ENCODE data around the gene ECE1. TPM values are rescaled to one million over a fixed set of nuclear protein-coding genes. Genes with fewer than 3 reads are reported as not detected.
A peak's percentile ranks its signal among the peaks of the same experiment; 100 is the strongest.

The ECE1 gene
- total and polyA plus RNA-seq, 9 of the 15 experiments (the other 6 are each of a cell fraction or from before 2014, with no cell fraction given) = 0.56 to 34.8 (median 11.0) TPM

DNA sequence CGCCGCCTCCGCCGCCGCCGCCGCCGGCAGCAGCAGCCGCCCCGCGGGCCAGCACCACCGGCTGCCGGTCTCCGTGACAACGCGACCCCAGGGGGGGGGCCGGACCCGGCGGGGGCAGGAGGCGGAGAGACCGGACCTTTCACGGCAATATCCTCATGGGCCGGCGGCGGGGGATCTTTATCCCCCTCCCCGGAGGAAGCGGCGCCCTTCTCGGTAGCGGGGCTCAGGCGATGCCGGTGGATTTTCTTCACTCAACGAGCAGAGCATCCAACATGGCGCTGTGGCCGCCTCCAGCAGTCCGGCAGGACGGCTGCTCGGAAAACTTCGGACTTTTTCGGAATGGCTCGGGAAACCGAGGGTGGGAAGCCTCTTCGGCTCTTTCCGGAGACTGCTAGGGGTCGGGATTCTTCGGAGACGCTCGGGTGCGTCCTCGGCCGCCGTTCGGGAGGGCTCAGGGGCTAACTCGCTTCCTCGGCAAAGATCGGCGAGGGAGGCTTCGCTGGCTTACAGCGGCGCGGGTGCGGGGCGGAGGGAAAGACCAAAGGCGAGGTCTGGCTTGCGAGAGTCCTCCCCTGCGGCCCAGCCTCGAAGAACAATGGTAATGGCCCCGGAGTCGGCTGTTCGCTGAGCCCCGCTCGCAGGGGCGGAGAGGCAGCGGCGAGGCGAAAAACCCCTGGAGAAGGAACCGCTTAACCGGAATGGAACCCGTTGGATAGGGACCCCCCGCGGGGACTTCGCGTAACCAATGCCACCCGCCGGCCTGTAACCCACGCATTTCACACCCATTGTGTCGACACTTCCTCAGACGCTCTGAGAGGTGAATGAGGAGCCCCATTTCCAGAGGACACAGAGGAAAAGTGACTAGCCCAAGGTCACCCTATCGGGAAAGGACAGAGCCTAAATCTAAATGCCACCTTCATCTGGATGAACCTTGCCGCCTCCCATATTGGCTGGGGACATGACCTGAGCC lies 113.4 kb downstream of the ECE1 start, which contains the start of gene EIF4G3 (continued):
- TF ChIP-seq, protein P1, sequence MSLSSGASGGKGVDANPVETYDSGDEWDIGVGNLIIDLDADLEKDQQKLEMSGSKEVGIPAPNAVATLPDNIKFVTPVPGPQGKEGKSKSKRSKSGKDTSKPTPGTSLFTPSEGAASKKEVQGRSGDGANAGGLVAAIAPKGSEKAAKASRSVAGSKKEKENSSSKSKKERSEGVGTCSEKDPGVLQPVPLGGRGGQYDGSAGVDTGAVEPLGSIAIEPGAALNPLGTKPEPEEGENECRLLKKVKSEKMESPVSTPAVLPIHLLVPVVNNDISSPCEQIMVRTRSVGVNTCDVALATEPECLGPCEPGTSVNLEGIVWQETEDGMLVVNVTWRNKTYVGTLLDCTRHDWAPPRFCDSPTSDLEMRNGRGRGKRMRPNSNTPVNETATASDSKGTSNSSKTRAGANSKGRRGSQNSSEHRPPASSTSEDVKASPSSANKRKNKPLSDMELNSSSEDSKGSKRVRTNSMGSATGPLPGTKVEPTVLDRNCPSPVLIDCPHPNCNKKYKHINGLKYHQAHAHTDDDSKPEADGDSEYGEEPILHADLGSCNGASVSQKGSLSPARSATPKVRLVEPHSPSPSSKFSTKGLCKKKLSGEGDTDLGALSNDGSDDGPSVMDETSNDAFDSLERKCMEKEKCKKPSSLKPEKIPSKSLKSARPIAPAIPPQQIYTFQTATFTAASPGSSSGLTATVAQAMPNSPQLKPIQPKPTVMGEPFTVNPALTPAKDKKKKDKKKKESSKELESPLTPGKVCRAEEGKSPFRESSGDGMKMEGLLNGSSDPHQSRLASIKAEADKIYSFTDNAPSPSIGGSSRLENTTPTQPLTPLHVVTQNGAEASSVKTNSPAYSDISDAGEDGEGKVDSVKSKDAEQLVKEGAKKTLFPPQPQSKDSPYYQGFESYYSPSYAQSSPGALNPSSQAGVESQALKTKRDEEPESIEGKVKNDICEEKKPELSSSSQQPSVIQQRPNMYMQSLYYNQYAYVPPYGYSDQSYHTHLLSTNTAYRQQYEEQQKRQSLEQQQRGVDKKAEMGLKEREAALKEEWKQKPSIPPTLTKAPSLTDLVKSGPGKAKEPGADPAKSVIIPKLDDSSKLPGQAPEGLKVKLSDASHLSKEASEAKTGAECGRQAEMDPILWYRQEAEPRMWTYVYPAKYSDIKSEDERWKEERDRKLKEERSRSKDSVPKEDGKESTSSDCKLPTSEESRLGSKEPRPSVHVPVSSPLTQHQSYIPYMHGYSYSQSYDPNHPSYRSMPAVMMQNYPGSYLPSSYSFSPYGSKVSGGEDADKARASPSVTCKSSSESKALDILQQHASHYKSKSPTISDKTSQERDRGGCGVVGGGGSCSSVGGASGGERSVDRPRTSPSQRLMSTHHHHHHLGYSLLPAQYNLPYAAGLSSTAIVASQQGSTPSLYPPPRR (CRISPR knock-in tag; IDR thresholded peaks at IDR 0.05; ENCODE audit: borderline replicate concordance) = no peak
- TF ChIP-seq BCL6 (CRISPR knock-in tag; IDR thresholded peaks at IDR 0.05) (no peak), GTF2A2 (tag; IDR thresholded peaks at IDR 0.05) (no peak), GATA2 (CRISPR knock-in tag; IDR thresholded peaks at IDR 0.05) (no peak), DIDO1 (tag; IDR thresholded peaks at IDR 0.05; ENCODE audit: low read depth) (no peak), ZNF445 (CRISPR knock-in tag; IDR thresholded peaks at IDR 0.05; ENCODE audit: low read depth) (no peak), JUND (IDR thresholded peaks at IDR 0.05; ENCODE audit: borderline replicate concordance, low read depth, low read length) (peak; percentile 8; the same call in 1 of the 2 replicates), JUND (tag; IDR thresholded peaks at IDR 0.05; ENCODE audit: borderline replicate concordance, low read depth, low read length) (no peak; the same call in 2 of the 3 replicates), SMAD1 (IDR thresholded peaks at IDR 0.05; ENCODE audit: low read depth, low read length, partially characterized antibody) (no peak), ILK (tag; IDR thresholded peaks at IDR 0.05; ENCODE audit: borderline replicate concordance, low read depth) (no peak), RBM39 (optimal IDR thresholded peaks at IDR 0.05; ENCODE audit: low read depth, low read length) (no peak), ASH1L (IDR thresholded peaks at IDR 0.05; ENCODE audit: borderline replicate concordance, low read depth, partially characterized antibody) (no peak)
- TF ChIP-seq, protein P2, sequence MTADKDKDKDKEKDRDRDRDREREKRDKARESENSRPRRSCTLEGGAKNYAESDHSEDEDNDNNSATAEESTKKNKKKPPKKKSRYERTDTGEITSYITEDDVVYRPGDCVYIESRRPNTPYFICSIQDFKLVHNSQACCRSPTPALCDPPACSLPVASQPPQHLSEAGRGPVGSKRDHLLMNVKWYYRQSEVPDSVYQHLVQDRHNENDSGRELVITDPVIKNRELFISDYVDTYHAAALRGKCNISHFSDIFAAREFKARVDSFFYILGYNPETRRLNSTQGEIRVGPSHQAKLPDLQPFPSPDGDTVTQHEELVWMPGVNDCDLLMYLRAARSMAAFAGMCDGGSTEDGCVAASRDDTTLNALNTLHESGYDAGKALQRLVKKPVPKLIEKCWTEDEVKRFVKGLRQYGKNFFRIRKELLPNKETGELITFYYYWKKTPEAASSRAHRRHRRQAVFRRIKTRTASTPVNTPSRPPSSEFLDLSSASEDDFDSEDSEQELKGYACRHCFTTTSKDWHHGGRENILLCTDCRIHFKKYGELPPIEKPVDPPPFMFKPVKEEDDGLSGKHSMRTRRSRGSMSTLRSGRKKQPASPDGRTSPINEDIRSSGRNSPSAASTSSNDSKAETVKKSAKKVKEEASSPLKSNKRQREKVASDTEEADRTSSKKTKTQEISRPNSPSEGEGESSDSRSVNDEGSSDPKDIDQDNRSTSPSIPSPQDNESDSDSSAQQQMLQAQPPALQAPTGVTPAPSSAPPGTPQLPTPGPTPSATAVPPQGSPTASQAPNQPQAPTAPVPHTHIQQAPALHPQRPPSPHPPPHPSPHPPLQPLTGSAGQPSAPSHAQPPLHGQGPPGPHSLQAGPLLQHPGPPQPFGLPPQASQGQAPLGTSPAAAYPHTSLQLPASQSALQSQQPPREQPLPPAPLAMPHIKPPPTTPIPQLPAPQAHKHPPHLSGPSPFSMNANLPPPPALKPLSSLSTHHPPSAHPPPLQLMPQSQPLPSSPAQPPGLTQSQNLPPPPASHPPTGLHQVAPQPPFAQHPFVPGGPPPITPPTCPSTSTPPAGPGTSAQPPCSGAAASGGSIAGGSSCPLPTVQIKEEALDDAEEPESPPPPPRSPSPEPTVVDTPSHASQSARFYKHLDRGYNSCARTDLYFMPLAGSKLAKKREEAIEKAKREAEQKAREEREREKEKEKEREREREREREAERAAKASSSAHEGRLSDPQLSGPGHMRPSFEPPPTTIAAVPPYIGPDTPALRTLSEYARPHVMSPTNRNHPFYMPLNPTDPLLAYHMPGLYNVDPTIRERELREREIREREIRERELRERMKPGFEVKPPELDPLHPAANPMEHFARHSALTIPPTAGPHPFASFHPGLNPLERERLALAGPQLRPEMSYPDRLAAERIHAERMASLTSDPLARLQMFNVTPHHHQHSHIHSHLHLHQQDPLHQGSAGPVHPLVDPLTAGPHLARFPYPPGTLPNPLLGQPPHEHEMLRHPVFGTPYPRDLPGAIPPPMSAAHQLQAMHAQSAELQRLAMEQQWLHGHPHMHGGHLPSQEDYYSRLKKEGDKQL (CRISPR knock-in tag; IDR thresholded peaks at IDR 0.05; ENCODE audit: borderline replicate concordance) = no peak
- TF ChIP-seq, protein P3, sequence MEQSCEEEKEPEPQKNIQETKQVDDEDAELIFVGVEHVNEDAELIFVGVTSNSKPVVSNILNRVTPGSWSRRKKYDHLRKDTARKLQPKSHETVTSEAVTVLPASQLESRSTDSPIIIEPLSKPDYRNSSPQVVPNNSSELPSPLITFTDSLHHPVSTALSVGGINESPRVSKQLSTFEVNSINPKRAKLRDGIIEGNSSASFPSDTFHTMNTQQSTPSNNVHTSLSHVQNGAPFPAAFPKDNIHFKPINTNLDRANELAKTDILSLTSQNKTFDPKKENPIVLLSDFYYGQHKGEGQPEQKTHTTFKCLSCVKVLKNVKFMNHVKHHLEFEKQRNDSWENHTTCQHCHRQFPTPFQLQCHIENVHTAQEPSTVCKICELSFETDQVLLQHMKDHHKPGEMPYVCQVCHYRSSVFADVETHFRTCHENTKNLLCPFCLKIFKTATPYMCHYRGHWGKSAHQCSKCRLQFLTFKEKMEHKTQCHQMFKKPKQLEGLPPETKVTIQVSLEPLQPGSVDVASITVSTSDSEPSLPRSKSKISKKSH (CRISPR knock-in tag; IDR thresholded peaks at IDR 0.05) = no peak
